Cardiac muscle cell (in vitro differentiated cells and primary cell): ENCODE data around the gene DTD1. TPM values are rescaled to one million over a fixed set of nuclear protein-coding genes. Genes with fewer than 3 reads are reported as not detected.
A peak's percentile ranks its signal among the peaks of the same experiment; 100 is the strongest.

Experiments
- DNase-seq, 2 donors: peaks; one replicate each; pipeline versions ENCODE4 v3.0.0 to v3.0.0-alpha.2; 2010 to 2017; ENCODE audit warnings: low read depth in 1 of 2, low spot score in 1 of 2
- H3K27ac ChIP-seq: fragments of 200-600 bp; sonication (generic); 2 replicates; pipeline ENCODE4 v1.5.1; 2016
- H3K27me3 ChIP-seq: fragments of 200-600 bp; sonication (generic); 2 replicates; pipeline ENCODE4 v1.6.0; 2016; ENCODE audit warnings: control low read depth
- H3K36me3 ChIP-seq: fragments of 200-600 bp; sonication (generic); 2 replicates; pipeline ENCODE4 v1.5.1; 2016; ENCODE audit warnings: control low read depth
- H3K4me1 ChIP-seq: fragments of 200-600 bp; sonication (generic); 2 replicates; pipeline ENCODE4 v1.8.1; 2017; ENCODE audit warnings: low read depth, mild to moderate bottlenecking, mixed run types
- H3K4me3 ChIP-seq: fragments of 200-600 bp; sonication (generic); 2 replicates; pipeline ENCODE4 v1.5.1; 2016; ENCODE audit warnings: mild to moderate bottlenecking
- H3K9me3 ChIP-seq: fragments of 200-600 bp; sonication (generic); 2 replicates; pipeline ENCODE4 v1.5.1; 2017; ENCODE audit warnings: low read depth, mild to moderate bottlenecking, control low read depth
- CTCF ChIP-seq: IDR thresholded peaks from 2 replicates; pipeline ENCODE4 v1.5.1; 2012; ENCODE audit warnings: low read depth, mild to moderate bottlenecking, low read length
- polyA plus RNA-seq: library from polyadenylated mRNA; unstranded; fragments of >200 nt; fragmentation: Nextera tagmentation; extraction: Ambion mirVana; gene quantifications from 2 replicates; pipeline ENCODE4 v1.2.1, GENCODE V29; 2016
- total RNA-seq: library from RNA; depleted of rRNA; stranded (reverse); fragments of >200 nt; gene quantifications from 2 replicates; pipeline ENCODE4 v1.2.3, GENCODE V29; 2016

DTD1 gene
- total and polyA plus RNA-seq, 2 experiments from 2014 or later: 62.8 to 71.6 TPM

GRCh38 chr20:18571578-18571977 lies 16.3 kb upstream of the DTD1 start:
- no peak for TF ChIP-seq CTCF
- H3K4me3 ChIP-seq: no peak overlapping the region
- H3K4me1 ChIP-seq: peaks cover 5% of the 10 kb centered on the region
- H3K36me3 ChIP-seq: peaks cover 9% of the 10 kb centered on the region
- H3K27me3 ChIP-seq: no peaks in the 10 kb centered on the region
- no peak overlapping the region for H3K27ac ChIP-seq
- no peak for DNase-seq
- H3K9me3 ChIP-seq: no peaks in the 10 kb centered on the region

GRCh38 chr20:18577942-18578341 lies 9.9 kb upstream of the DTD1 start:
- no peak overlapping the region for H3K4me3 ChIP-seq
- H3K27me3 ChIP-seq: no peaks in the 10 kb centered on the region
- no peaks in the 10 kb centered on the region for H3K36me3 ChIP-seq
- no peak for TF ChIP-seq CTCF
- H3K9me3 ChIP-seq: no peaks in the 10 kb centered on the region
- no peak for DNase-seq
- no peaks in the 10 kb centered on the region for H3K4me1 ChIP-seq
- H3K27ac ChIP-seq: no peak overlapping the region

GRCh38 chr20:18578581-18578980 lies 9.3 kb upstream of the DTD1 start:
- Histone ChIP-seq H3K4me1 (no peaks in the 10 kb centered on the region), H3K9me3 (no peaks in the 10 kb centered on the region), H3K4me3 (no peak overlapping the region), H3K27ac (no peak overlapping the region), H3K27me3 (no peaks in the 10 kb centered on the region), H3K36me3 (no peaks in the 10 kb centered on the region)
- no peak for DNase-seq
- TF ChIP-seq CTCF: no peak

GRCh38 chr20:18580012-18580411 lies 7.8 kb upstream of the DTD1 start:
- no peak for DNase-seq
- no peak for TF ChIP-seq CTCF
- Histone ChIP-seq H3K27me3 (no peaks in the 10 kb centered on the region), H3K36me3 (no peaks in the 10 kb centered on the region), H3K4me1 (no peaks in the 10 kb centered on the region), H3K9me3 (no peaks in the 10 kb centered on the region), H3K4me3 (no peak overlapping the region), H3K27ac (no peak overlapping the region)

GRCh38 chr20:18585134-18585533 lies 2.7 kb upstream of the DTD1 start:
- Histone ChIP-seq H3K4me1 (no peaks in the 10 kb centered on the region), H3K36me3 (no peaks in the 10 kb centered on the region), H3K9me3 (no peaks in the 10 kb centered on the region), H3K27ac (no peak overlapping the region), H3K4me3 (no peak overlapping the region), H3K27me3 (no peaks in the 10 kb centered on the region)
- peak in 1 of 2 donors; percentile 65 for DNase-seq
- no peak for TF ChIP-seq CTCF

GRCh38 chr20:18588574-18588933 lies 700 bp downstream of the DTD1 start:
- Histone ChIP-seq H3K4me3 (peak overlapping the region; percentile 93), H3K36me3 (no peaks in the 10 kb centered on the region), H3K9me3 (no peaks in the 10 kb centered on the region), H3K4me1 (no peaks in the 10 kb centered on the region), H3K27me3 (no peaks in the 10 kb centered on the region), H3K27ac (no peak overlapping the region)
- no peak for TF ChIP-seq CTCF
- no peak for DNase-seq
